Measurements from ENCODE around the gene GRIN2C.
"Not testable (repeated sequence)": the region's sequence is repeated elsewhere in the genome, so short reads cannot be mapped to it uniquely, and the experiment has no call there.

GRIN2C gene

DNA sequence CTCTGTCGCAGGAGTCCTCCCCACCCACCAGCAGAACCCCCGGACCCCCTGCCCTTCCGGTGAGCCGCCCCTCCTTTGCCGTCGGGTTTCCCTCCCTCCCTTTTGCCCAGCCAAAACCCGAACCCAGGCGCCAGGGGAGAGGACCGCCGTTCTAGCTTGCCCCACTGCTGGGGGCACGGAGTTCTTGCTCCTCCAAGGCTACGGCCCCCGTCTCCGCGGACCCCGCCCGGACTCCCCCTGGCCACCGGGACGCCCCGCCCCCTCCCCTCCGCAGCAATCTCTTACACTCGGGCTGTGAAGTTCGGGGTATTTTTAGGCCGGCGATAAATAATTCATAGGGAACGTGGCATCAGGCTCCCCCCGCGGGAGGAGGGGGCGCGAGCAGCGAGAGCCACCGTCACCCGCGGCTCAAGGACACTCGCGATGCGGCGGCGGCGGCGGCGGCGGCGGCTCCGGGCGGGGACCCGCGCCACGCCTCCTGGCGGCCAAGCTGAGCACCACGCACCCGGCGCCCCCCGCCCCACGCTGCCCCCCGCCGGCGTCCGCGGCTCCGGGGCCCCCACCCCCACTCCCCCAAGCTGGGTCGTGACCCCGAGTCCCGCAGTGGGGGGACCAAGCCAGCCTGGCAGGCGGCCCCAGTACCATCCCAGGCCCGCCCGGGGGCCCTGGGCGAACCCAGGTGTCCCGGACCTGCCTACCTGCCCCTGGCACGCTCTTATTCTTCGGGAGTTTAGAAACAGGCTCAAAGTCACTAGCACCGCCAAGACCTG, at the start of gene GRIN2C:
GRIN2C (minus strand) TSS at position 427 of the 770 bp plus-strand sequence. CDS start 4,793 bp downstream, outside the sequence.
- no peak for DNase-seq (ENCODE audit: low read depth)

DNA sequence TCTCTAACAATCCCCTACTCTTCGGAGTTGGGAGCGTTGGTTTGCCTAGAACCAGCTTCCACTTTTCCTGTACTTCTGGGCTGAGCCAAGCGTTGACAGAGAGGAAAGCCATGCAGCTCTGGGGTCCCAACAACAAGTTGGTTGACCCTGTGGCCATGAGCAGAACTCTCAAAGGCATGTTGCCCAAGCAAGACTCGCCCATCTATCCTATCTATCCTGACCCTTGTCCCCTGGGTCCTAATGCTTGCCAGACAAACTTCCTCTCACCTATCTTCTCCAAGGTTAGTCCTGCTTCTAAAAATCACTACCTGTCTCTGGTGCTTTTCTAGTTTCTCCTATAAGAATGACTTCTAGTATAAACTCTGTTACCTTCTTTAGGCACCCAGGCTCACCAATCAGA, 49.4 kb upstream of the GRIN2C start:
- not testable (repeated sequence) for DNase-seq (ENCODE audit: low read depth)

DNA sequence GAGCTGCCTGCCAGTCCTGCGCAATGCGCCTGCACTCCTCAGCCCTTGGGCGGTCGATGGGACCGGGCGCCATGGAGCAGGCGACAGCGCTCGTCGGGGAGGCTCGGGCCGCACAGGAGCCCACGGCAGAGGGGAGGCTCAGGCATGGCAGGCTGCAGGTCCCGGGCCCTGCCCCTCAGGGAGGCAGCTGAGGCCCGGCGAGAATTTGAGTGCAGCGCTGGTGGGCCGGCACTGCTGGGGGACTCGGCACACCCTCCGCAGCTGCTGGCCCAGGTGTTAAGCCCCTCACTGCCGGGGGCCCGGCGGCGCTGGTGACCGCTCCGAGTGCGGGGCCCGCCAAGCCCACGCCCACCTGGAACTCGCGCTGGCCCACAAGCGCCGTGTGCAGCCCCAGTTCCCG, 47.3 kb upstream of the GRIN2C start:
- no peak for DNase-seq (ENCODE audit: low read depth)

DNA sequence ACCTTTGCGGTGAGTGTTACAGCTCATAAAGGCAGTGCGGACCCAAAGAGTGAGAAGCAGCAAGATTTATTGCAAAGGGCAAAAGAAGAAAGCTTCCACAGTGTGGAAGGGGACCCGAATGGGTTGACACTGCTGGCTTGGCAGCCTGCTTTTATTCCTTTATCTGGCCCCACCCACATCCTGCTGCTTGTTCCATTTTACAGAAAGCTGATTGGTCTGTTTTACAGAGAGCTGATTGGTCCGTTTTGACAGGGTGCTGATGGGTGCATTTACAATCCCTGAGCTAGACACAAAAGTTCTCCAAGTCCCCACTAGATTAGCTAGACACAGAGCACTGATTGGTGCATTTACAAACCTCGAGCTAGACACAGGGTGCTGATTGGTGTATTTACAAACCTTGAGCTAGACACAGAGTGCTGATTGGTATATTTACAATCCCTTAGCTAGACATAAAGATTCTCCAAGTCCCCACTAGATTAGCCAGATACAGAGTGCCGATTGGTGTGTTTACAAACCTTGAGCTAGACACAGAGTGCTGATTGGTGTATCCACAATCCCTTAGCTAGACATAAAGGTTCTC, 46.6 kb upstream of the GRIN2C start:
- not testable (repeated sequence) for DNase-seq (ENCODE audit: low read depth)

DNA sequence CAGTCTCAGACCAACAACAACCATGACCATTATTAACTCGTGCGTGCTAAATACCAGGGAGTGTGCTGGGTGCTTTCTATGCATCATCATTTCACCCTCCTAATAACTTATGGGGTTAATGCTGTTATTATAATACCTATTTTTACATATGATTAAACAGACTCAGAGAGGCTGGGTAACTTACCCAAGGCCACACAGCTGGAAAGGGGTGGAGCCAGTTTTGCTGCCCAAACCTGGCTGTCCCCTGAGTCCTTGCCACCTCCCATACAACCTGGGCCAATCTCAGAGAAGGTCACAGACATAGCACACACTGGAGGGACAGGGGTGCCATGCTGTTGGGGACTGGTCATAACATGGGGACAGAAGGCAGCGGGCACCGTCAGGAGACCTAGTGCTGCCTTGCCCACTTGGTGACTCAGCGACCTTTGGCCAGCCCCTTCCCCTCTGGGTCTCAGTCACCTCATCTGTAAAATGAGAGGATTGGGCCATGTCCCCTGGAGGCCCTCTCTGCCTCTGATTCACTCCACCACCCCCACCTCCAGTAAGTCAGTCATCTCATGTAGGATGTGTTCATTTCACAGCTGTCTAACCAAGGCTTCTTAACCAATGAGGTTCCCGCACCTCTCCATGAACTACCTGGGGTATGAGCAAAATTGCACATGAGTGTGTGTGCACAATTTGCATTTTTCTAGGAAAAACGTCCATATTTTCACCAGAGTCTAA, 45.2 kb upstream of the GRIN2C start:
- no peak for DNase-seq (ENCODE audit: low read depth)

DNA sequence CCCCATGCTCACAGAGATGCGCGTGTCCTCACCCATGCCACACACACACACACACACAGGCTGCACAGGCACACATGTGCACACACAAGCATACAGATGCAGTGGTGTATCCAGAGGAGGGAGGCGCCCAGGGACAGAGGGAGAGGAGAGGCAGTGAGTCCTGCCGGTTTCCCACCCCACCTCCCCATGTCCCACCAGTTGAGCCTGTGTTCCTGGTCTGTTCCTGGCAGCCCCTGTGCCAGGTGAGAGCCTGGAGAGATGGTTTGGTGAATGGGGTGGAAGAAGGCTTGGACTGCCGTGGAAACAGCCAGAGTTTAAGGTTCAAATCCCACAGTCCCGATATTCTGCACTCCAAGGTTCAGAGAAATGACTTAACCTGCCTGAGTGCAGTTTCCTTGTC, 44.0 kb upstream of the GRIN2C start:
- no peak for DNase-seq (ENCODE audit: low read depth)

DNA sequence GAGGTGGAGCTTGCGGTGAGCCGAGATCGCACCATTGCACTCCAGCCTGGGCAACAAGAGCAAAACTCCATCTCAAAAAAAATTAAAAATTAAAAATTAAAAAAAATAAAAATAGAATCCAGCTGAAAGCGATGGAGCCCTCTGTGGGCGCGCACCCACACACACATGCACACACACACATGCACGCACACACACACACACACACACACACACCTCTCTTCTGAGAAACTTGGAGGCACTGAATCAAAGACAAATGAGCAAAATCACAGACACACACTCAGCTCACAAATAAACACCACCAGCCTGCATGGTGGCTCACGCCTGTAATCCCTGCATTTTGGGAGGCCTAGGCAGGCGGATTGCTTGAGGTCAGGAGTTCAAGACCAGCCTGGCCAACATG, 43.3 kb upstream of the GRIN2C start:
- DNase-seq (ENCODE audit: low read depth): no peak

DNA sequence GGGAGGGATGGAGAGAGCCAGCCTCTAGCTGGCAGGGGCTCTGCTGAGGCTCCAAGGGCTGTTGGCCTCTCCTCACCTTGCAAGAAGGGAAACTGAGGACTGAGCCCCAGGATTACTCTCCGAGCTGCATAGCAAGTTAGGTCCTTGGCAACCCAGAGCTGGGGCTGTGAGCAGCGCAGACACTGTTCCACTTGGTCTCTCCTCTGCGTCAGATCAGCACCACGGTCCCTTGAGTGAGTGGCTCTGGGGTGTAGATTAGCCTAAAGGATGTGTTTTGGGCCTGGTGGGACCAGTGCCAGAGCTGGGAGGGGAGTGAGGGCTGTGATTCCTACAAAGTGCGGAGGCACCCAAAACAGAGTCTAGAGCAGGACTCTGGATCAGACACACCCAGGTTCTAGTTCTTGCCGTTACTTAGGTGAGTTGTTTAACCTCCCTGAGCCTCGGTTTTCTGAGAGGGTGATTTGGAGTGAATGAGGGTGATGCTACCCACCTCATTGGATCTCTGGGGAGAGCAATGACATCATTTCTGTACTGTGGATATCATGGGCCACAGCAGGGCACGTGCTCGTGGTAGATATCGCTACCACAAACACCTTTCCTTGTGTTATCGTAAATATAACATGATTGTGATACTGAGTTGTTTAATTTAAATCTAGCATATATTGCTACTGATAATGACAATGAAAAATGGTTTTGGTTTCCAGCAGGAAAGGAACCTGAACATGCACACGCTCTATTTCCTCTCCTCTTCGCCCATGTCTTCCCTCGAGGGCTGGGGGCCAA, 41.9 kb upstream of the GRIN2C start:
- DNase-seq (ENCODE audit: low read depth): no peak

DNA sequence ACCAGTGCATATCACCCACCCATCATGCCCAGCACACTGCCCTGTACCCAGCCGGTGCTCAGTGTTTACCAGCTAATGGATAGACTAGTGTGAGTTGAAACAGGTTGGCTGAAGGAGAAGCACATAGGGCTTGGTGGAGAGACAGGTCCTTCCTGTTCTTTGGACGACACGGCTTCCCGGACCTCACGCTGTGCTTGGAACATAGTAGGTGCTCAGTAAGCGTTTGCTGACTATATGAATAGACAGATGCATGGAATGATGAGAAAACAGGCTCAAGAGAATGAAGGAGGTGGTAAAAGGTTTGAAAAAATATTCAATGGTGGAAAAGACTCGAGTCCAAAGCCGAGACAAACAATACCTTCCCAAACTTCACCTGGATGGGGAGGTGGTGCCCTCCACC, 40.5 kb upstream of the GRIN2C start:
- DNase-seq (ENCODE audit: low read depth): no peak

DNA sequence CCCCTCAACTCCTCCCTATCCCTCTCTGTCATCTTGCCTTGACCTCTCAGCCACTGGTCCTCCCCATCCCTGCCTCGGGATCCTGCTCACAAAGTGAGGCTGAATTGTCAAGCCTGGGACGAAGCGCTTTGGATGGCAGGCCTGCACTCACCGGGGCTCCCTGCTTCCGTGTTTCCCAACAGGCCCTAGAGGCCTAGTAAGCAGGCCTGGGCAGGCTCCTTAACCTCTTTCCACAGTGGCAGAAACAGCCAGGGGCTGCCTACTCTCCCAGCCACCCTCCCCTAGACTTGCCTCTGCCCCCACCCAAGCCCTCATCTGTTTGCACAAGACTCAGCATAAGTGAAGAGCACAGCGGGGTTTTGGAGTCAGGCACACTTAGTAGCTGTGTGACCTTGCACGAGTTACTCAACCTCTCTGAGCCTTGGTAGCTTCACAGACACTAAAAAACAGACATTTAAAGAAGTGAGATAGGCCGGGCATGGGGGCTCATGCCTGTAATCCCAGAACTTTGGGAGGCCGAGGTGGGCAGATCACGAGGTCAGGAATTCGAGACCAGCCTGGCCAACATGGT, 38.8 kb upstream of the GRIN2C start:
- DNase-seq (ENCODE audit: low read depth): no peak

DNA sequence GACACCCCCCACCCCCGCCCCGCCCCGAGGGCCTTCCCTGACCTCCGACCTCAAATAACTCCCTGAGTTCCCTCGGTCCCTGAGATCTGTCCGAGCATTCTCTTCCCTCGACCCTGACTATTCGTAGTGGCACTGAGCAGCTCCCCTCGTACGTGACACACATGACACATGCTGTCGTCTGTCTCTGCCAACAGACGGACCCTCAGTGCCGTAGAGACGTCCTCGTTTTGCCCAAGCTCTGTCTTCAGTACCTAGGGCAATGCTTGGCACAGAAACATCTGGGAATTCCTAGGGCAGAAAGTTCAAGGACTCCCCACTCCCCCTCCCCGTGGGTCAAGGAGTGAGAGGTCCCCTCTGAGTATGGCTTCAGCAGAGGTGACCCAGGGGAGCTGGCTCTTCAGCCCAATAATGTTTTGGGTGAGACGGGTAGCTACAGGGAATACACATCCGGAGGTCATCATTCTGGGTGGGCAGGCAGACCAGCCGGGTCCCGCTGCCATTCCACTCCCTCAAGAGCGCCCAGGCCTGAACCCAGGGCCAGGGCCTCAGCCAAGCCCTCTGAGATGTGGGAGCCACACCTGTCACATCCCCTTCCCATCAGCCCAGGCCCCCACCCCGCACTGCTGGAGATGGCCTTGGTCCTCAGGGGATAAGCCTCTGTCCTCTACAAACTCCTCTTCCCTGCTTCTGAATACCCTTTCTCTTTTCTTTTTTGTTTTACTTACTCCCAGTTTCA, 34.4 kb upstream of the GRIN2C start:
- no peak for DNase-seq (ENCODE audit: low read depth)

DNA sequence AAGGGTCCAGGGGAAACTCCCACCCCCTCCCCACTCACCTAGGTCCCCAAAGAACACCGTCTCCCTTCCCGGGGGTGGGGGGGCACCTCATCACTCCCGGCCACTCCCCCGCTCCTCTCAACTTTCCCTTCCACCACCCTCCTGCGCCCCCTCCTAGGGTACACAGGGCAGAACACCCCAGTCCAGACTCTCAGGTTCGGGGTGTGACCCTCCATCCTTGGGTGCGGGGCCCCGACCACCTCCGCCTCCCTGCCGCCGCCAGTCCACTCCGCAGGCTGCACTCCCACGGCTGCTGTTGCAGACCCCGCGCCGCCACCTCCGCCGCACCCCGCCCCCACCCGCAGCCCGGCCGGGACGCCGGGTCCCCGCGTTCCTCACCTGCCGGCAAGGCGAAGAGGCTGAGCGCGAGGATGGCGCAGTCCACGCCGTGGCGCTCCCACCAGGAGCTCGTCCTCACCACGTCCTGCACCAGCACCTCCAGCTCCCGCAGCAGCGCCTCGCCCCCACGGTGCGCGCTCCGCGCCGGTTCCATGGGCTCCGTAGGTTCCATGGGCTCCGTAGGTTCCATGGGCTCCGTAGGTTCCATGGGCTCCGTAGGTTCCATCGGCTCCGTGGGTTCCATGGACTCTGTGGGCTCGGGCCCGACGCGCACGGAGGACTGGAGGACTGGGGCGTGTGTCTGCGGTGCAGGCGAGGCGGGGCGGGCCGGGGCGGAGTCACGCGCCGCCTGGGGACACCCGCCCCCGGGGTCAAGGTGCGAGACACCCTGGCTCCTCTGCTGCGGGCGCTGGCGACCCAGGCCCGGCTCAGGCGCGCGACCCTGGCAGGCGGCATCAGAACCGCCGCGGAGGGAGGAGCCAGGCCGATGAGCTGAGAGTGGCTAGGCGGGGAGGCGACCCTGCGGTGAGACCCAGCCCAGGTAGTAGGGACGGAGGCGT, 33.6 kb upstream of the GRIN2C start, which contains the start of gene FADS6:
FADS6 (minus strand) TSS at position 660 of the 938 bp plus-strand sequence; CDS start at position 622, 38 bp downstream.
- DNase-seq (ENCODE audit: low read depth): no peak

DNA sequence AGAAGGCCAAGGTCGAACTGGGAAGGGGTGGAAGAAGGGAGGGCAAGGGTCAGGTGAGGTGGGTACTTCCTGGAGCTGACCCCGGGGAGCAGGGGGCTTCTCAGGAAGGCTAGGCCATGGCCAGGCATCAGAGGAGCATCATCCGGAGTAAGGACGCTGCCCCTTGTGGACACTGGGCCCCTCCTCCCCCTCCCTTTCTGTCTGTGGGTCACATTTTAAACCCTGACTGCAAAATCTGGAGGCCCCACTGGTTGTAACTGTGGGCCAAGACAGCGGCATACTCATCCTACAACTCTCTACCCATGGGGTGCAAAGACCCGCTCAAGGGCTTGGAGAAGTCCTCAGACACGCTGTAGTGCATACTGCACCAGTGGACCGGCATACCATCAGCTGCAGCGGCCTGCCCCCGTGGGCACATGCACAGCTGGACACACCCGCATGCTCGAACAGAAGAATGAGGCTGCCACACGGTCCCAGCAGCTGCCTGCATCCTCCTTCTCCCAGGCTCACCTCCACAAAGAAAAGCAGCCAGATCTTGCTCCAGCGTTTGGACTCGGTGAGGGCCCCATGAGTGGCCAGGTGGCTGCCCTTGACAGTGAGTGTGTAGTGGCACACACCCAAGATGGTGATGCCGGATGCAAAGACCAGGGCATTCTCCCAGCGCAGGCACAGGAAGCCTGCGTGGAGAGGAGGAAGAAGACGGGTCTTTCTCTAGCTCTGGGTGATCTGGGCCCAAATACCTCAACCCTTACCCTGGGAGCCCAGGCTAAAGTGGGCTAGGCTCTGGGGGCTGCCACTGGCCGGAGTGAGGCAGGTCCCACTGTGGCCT, 32.5 kb upstream of the GRIN2C start:
- DNase-seq (ENCODE audit: low read depth): no peak

DNA sequence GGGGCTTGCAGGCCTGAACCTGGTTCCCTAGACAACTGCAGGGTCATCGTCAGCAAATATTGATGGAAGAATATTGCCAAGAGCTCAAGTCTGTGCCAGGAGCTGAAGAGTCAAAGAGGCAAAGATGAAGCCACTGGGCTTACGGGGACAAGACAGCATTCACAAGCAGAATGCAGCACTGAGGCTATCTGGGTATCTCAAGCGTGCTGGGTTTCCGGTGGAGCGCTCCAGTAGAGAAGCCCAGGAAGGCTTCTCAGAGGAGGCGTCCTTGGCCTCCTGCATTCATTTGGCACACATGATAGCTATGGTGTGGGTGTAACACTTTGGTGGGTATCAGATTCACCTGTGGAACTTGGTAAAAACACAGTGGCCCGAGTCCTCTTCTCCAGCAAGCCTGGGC, 30.9 kb upstream of the GRIN2C start:
- DNase-seq (ENCODE audit: low read depth): no peak

DNA sequence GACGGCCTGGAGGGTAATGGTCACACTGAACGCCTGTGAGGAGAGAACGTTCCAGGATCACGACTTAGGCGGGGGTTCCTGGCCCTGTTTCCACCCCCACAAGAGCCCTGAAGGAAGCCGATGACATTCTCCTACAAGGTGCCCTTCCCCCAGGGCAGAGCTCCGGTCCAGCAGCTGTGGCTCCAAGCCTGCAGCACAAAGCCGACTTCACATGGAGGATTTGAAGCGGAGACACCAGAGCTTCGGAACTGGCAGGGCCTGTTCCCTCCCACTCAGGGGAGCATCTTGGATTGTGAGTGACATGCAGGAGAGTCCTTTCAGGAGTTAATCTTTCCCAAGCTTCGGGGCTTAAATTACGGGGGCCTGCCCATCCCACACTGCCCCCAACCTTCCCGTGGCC, 28.8 kb upstream of the GRIN2C start:
- no peak for DNase-seq (ENCODE audit: low read depth)

DNA sequence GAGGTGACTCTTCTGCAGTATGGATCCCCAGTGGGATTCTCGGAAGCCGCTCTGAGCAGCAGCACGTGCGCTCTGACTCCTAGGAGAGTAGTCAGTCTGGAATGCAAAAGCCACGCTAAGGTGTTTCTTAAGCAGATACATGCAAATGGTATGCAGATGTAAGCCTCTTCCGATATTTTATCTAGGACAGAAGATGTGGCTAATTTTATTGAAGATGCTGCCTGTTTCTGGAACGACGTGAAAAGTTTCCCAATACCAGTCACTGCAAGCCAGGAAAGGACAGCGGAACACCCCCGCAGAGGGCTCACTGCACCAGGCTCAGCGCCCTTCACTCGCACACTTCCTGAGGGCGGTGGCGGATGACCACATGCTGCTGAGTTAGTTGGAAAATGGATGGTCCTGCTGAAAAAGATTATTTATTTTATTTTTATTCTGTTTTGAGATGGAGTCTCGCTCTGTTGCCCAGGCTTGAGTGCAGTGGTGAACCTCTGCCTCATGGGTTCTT, 23.6 kb upstream of the GRIN2C start:
- DNase-seq (ENCODE audit: low read depth): no peak

DNA sequence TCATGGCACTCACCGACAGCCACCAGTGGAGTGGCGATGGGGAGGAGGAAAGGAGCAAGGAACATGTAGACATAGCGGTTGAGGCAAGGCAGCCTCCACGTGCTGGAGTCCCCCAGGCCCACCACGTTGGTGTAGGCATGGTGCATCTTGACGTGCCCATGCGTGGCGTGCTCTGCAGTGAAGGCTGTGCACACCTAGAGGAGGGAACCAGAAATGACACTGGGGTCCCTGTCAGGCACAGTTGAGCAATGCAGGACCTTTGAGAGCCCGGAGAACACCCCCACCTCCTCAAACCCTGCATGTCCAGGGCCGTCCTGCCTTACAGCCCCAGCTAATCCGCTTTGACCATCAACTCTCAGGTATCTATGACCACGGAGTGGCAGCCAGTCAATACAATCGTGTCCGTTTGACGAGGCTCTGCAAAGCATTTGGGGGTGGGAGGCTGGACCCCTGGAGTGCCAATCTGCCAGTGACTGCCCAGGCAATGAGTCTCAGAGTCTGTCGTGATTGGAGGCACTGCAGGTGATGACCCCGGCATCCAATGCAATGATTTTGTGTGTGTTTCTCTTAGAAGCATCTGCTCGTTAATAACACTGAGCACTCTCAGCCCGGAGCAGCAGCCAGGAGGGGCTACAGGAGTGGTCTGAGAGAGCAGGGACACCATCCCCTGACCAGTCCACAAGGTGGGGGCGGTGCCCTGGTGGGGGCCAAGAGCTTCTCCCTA, 23.0 kb upstream of the GRIN2C start:
- DNase-seq (ENCODE audit: low read depth): no peak

DNA sequence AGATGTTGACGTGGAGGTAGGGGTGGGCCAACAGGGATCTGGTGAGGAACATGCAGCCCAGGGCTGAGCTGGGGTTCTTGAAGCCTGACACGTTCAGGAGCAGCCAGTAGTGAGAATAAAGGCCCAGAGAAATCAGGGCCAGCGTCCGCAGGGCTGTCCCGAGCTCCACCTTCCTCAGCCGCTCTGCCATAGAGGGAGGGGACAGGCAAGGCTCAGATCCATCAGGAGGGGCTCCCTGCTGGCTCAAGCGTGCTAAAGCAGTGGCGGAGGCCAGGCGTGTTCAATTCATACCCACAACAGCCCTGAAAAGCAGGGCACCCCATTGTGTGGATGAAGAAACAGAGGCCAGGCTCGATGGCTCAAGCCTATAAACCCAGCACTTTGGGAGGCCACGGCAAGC, 21.4 kb upstream of the GRIN2C start:
- no peak for DNase-seq (ENCODE audit: low read depth)
